HepG2 (cell line): ENCODE data around the gene GRK5. TPM values are rescaled to one million over a fixed set of nuclear protein-coding genes. Genes with fewer than 3 reads are reported as not detected.

ENCODE experiments used
- CENPBD1 ChIP-seq: sonication (generic); formaldehyde crosslinking; IDR thresholded peaks from 2 replicates; pipeline ENCODE4 v1.8.0; 2022; ENCODE audit warnings: missing genetic modification reagents, low read depth, mild to moderate bottlenecking, borderline replicate concordance
- FOXJ3 ChIP-seq: sonication (generic); formaldehyde crosslinking; IDR thresholded peaks from 2 replicates; pipeline ENCODE4 v1.4.0; 2020; ENCODE audit warnings: missing genetic modification reagents, mild to moderate bottlenecking, borderline replicate concordance
- FOXK2 ChIP-seq: fragments of 450-650 bp; IDR thresholded peaks from 2 replicates; pipeline ENCODE4 v1.6.1; 2016
- GLI4 ChIP-seq: sonication (generic); formaldehyde crosslinking; IDR thresholded peaks from 2 replicates; pipeline ENCODE4 v1.5.1; 2020; ENCODE audit warnings: missing genetic modification reagents, mild to moderate bottlenecking, moderate library complexity, borderline replicate concordance
- HOXD1 ChIP-seq: sonication (generic); formaldehyde crosslinking; IDR thresholded peaks from 2 replicates; pipeline ENCODE4 v1.5.0; 2020; ENCODE audit warnings: missing genetic modification reagents
- MYC ChIP-seq: sonication (generic); formaldehyde crosslinking; IDR thresholded peaks from 2 replicates; pipeline ENCODE4 v1.9.0; 2021; ENCODE audit warnings: missing genetic modification reagents, borderline replicate concordance
- MZF1 ChIP-seq: sonication (generic); formaldehyde crosslinking; IDR thresholded peaks from 2 replicates; pipeline ENCODE4 v1.8.1; 2023; ENCODE audit warnings: mild to moderate bottlenecking, missing genetic modification reagents, borderline replicate concordance
- NBN ChIP-seq: fragments of 450-650 bp; conservative IDR thresholded peaks from 2 replicates; pipeline ENCODE4 v1.6.1; 2017
- NCOA1 ChIP-seq: sonication (generic); formaldehyde crosslinking; IDR thresholded peaks from 2 replicates; pipeline ENCODE4 v1.9.0; 2021; ENCODE audit warnings: missing genetic modification reagents
- PAXIP1 ChIP-seq: sonication (generic); formaldehyde crosslinking; conservative IDR thresholded peaks from 2 replicates; pipeline ENCODE4 v1.4.0; 2020; ENCODE audit warnings: mild to moderate bottlenecking, missing genetic modification reagents, moderate library complexity
- PBX3 ChIP-seq: sonication (generic); formaldehyde crosslinking; IDR thresholded peaks from 2 replicates; pipeline ENCODE4 v1.8.1; 2023; ENCODE audit warnings: missing genetic modification reagents, inconsistent platforms, borderline replicate concordance
- RBFOX2 ChIP-seq: fragments of 200-400 bp; formaldehyde crosslinking; IDR thresholded peaks from 2 replicates; pipeline ENCODE4 v1.6.1; 2017; ENCODE audit warnings: low read depth, mild to moderate bottlenecking, low read length
- SIX4 ChIP-seq: sonication (generic); formaldehyde crosslinking; IDR thresholded peaks from 2 replicates; pipeline ENCODE4 v1.4.0; 2020; ENCODE audit warnings: missing genetic modification reagents
- SP4 ChIP-seq: sonication (generic); formaldehyde crosslinking; IDR thresholded peaks from 2 replicates; pipeline ENCODE4 v1.8.1; 2023; ENCODE audit warnings: mild to moderate bottlenecking, missing genetic modification reagents
- TBX2 ChIP-seq: sonication (generic); formaldehyde crosslinking; IDR thresholded peaks from 2 replicates; pipeline ENCODE4 v1.5.0; 2020; ENCODE audit warnings: missing genetic modification reagents, mild to moderate bottlenecking, borderline replicate concordance
- TERF1 ChIP-seq: sonication (generic); formaldehyde crosslinking; IDR thresholded peaks from 2 replicates; pipeline ENCODE4 v1.8.0; 2022; ENCODE audit warnings: mild to moderate bottlenecking, missing genetic modification reagents, moderate library complexity
- TOPORS ChIP-seq: sonication (generic); formaldehyde crosslinking; IDR thresholded peaks from 2 replicates; pipeline ENCODE4 v1.8.0; 2023; ENCODE audit warnings: mild to moderate bottlenecking, missing genetic modification reagents
- ZKSCAN5 ChIP-seq: sonication (generic); formaldehyde crosslinking; IDR thresholded peaks from 2 replicates; pipeline ENCODE4 v1.5.1; 2020; ENCODE audit warnings: mild to moderate bottlenecking, missing genetic modification reagents
- ZNF264 ChIP-seq: sonication (generic); formaldehyde crosslinking; IDR thresholded peaks from 2 replicates; pipeline ENCODE4 v1.4.0; 2020; ENCODE audit warnings: missing genetic modification reagents
- ZNF350 ChIP-seq: sonication (generic); formaldehyde crosslinking; IDR thresholded peaks from 2 replicates; pipeline ENCODE4 v1.4.0; 2020; ENCODE audit warnings: mild to moderate bottlenecking, low read depth, missing genetic modification reagents, borderline replicate concordance
- ZNF567 ChIP-seq: sonication (generic); formaldehyde crosslinking; IDR thresholded peaks from 2 replicates; pipeline ENCODE4 v1.8.1; 2023; ENCODE audit warnings: mild to moderate bottlenecking, missing genetic modification reagents, borderline replicate concordance
- ZNF639 ChIP-seq: conservative IDR thresholded peaks from 2 replicates; pipeline ENCODE4 v1.6.1; 2018; ENCODE audit warnings: missing genetic modification reagents
- ZNF720 ChIP-seq: sonication (generic); formaldehyde crosslinking; IDR thresholded peaks from 2 replicates; pipeline ENCODE4 v1.4.0; 2020; ENCODE audit warnings: missing genetic modification reagents
- polyA plus RNA-seq, 8 experiments: library from polyadenylated mRNA; depleted of rRNA in 3 of 8; stranded (reverse) in 7 of 8; unstranded in 1 of 8; fragments of >200 nt; fragmentation: Illumina TruSeq in 4 of 8; extraction: Trizol in 4 of 8; gene quantifications; 2 replicates each; pipeline versions ENCODE4 v1.2.1 to v1.2.3, GENCODE V29; 2011 to 2016; ENCODE audit warnings: low read depth in 4 of 8, missing spikeins in 1 of 8, mixed read lengths in 1 of 8; ENCODE audit not compliant: insufficient read depth in 1 of 8
- total RNA-seq, 5 experiments: library from RNA; depleted of rRNA; stranded (reverse); fragments of >200 nt; fragmentation: Illumina TruSeq; extraction: Trizol; gene quantifications; 2 replicates each; pipeline ENCODE4 v1.2.3, GENCODE V29; 2016; ENCODE audit warnings: low read depth in 1 of 5

The GRK5 gene
- total and polyA plus RNA-seq, 2 of the 13 experiments (the other 11 are each of a cell fraction or from before 2014, with no cell fraction given): 10.4 to 12.6 TPM

GRCh38 chr10:119498889-119499676 is 291.7 kb downstream of the GRK5 start (continued):
- TF ChIP-seq TBX2 (CRISPR knock-in tag) (peak; percentile 84; the same call in 1 of the 2 replicates), CENPBD1 (CRISPR knock-in tag) (no peak), NCOA1 (CRISPR knock-in tag) (no peak), GLI4 (0 out of 2 replicates have a peak, but pooled peaks have one; percentile 21), SIX4 (CRISPR knock-in tag) (no peak), TOPORS (no peak), ZNF264 (CRISPR knock-in tag) (peak; percentile 54; the same call in 1 of the 2 replicates), SP4 (CRISPR knock-in tag) (no peak), MYC (CRISPR knock-in tag) (peak; percentile 58; the same call in 1 of the 2 replicates), ZNF350 (CRISPR knock-in tag) (no peak; the same call in 1 of the 2 replicates), TERF1 (no peak), HOXD1 (CRISPR knock-in tag) (no peak; the same call in 1 of the 2 replicates), ZNF720 (CRISPR knock-in tag) (no peak), FOXJ3 (peak; percentile 31; the same call in 1 of the 2 replicates), PBX3 (CRISPR knock-in tag) (no peak), FOXK2 (no peak), ZKSCAN5 (CRISPR knock-in tag) (no peak), PAXIP1 (CRISPR knock-in tag) (peak; percentile 91), RBFOX2 (no peak), MZF1 (CRISPR knock-in tag) (no peak), ZNF567 (CRISPR knock-in tag) (no peak), NBN (no peak), ZNF639 (CRISPR knock-in tag) (no peak)
